NB4 (cell line): ENCODE data around the gene MTHFD1L.

Experiments used
- DNase-seq: peaks from one replicate; pipeline ENCODE4 v3.0.0; 2010; ENCODE audit warnings: low read depth
- H3K4me3 ChIP-seq: one replicate; pipeline ENCODE4 v1.5.1; 2011; ENCODE audit warnings: mild to moderate bottlenecking, low read depth, low read length, moderate library complexity
- CTCF ChIP-seq: IDR thresholded peaks from one replicate; pipeline ENCODE4 v1.5.1; 2012; ENCODE audit warnings: low read depth, low read length
- MAX ChIP-seq: IDR thresholded peaks from 2 replicates; pipeline ENCODE4 v1.6.1; 2011; ENCODE audit warnings: low read depth, low read length
- MYC ChIP-seq: IDR thresholded peaks from 2 replicates; pipeline ENCODE4 v1.6.1; 2011; ENCODE audit warnings: low read depth, low read length
- POLR2A ChIP-seq: IDR thresholded peaks from 2 replicates; pipeline ENCODE4 v1.6.1; 2011; ENCODE audit warnings: mild to moderate bottlenecking; ENCODE audit not compliant: insufficient read length; ENCODE audit errors: extremely low read depth

Gene MTHFD1L

GRCh38 chr6:151021896-151022295, 156.4 kb downstream of the MTHFD1L start:
- TF ChIP-seq POLR2A, result no peak
- TF ChIP-seq MAX, result no peak
- DNase-seq, result no peak
- H3K4me3 ChIP-seq, result no peak overlapping the region

- no peak for TF ChIP-seq MYC
- no peak for DNase-seq
- no peak overlapping the region for H3K4me3 ChIP-seq
Observed at GRCh38 chr6:151022492-151022891, 157.0 kb downstream of the MTHFD1L start.

- H3K4me3 ChIP-seq, result no peak overlapping the region
- no peak for DNase-seq
- TF ChIP-seq MYC (no peak), MAX (no peak), CTCF (no peak), POLR2A (no peak)
Observed at GRCh38 chr6:151023342-151023741, 157.8 kb downstream of the MTHFD1L start.

- DNase-seq, result no peak
- TF ChIP-seq POLR2A (no peak), MAX (no peak), MYC (no peak), CTCF (no peak)
- H3K4me3 ChIP-seq, result no peak overlapping the region
Observed at GRCh38 chr6:151024597-151024996, 159.1 kb downstream of the MTHFD1L start.

- H3K4me3 ChIP-seq, result no peak overlapping the region
- TF ChIP-seq CTCF (no peak), MYC (no peak), POLR2A (no peak), MAX (no peak)
- DNase-seq, result no peak
Observed at GRCh38 chr6:151025076-151025475, 159.6 kb downstream of the MTHFD1L start.

- no peak for TF ChIP-seq POLR2A
- TF ChIP-seq CTCF, result no peak
- no peak for TF ChIP-seq MAX
- TF ChIP-seq MYC, result no peak
- no peak for DNase-seq
- no peak overlapping the region for H3K4me3 ChIP-seq
Observed at GRCh38 chr6:151026041-151026663, 160.7 kb downstream of the MTHFD1L start.

GRCh38 chr6:151027295-151027747, 161.8 kb downstream of the MTHFD1L start:
- TF ChIP-seq POLR2A, result no peak
- no peak for TF ChIP-seq CTCF
- H3K4me3 ChIP-seq, result no peak overlapping the region
- DNase-seq, result no peak
